ENCODE measurements around the gene LRRN2.
A peak's percentile ranks its signal among the peaks of the same experiment; 100 is the strongest.

LRRN2 gene

GRCh38 chr1:204626381-204626780 is 59.2 kb downstream of the LRRN2 start:
- no peak for DNase-seq

- DNase-seq: no peak
These were observed 60.8 kb downstream of the LRRN2 start for GRCh38 chr1:204624631-204625216.

- DNase-seq: peak; percentile 9
These were observed 61.6 kb downstream of the LRRN2 start for GRCh38 chr1:204623894-204624361.

- no peak for DNase-seq
These were observed 62.1 kb downstream of the LRRN2 start for GRCh38 chr1:204623365-204623893.

GRCh38 chr1:204621996-204622395 is 63.5 kb downstream of the LRRN2 start:
- DNase-seq: no peak

GRCh38 chr1:204621396-204621795 is 64.1 kb downstream of the LRRN2 start:
- DNase-seq: no peak

GRCh38 chr1:204619721-204620120 is 65.8 kb downstream of the LRRN2 start:
- DNase-seq: no peak

- DNase-seq: no peak
These were observed 67.3 kb downstream of the LRRN2 start for GRCh38 chr1:204618148-204618760.

- DNase-seq: no peak
These were observed 68.0 kb downstream of the LRRN2 start for GRCh38 chr1:204617256-204618147.

GRCh38 chr1:204616641-204617040 is 68.9 kb downstream of the LRRN2 start:
- no peak for DNase-seq

- DNase-seq: no peak
These were observed 69.7 kb downstream of the LRRN2 start for GRCh38 chr1:204615881-204616280.

- no peak for DNase-seq
These were observed 71.9 kb downstream of the LRRN2 start for GRCh38 chr1:204613636-204614035.

GRCh38 chr1:204612326-204612725 is 73.2 kb downstream of the LRRN2 start:
- no peak for DNase-seq

- DNase-seq: no peak
These were observed 74.5 kb downstream of the LRRN2 start for GRCh38 chr1:204611036-204611435.

GRCh38 chr1:204607910-204608309 is 77.6 kb downstream of the LRRN2 start:
- no peak for DNase-seq

GRCh38 chr1:204605791-204606190 is 79.7 kb downstream of the LRRN2 start:
- no peak for DNase-seq

GRCh38 chr1:204602871-204603542 is 82.5 kb downstream of the LRRN2 start:
- no peak for DNase-seq

- no peak for DNase-seq
These were observed 83.4 kb downstream of the LRRN2 start for GRCh38 chr1:204602111-204602579.

- DNase-seq: no peak
These were observed 84.6 kb downstream of the LRRN2 start for GRCh38 chr1:204600968-204601367.

GRCh38 chr1:204600203-204600602 is 85.3 kb downstream of the LRRN2 start:
- no peak for DNase-seq

- DNase-seq: no peak
These were observed 85.9 kb downstream of the LRRN2 start for GRCh38 chr1:204599596-204599995.

GRCh38 chr1:204599098-204599497 is 86.4 kb downstream of the LRRN2 start:
- DNase-seq: no peak

All from activated CD4-positive, alpha-beta T cell treated with anti-CD3 and anti-CD28 coated beads, Interleukin-2, amount 50 U/mL, for 16 hours (primary cell).